Hepatocyte (in vitro differentiated cells): ENCODE results near the gene GIPC1.

Experiments used
- EZH2 ChIP-seq: fragments of 200-600 bp; sonication (generic); IDR thresholded peaks from 2 replicates; pipeline ENCODE4 v1.6.1; 2016; ENCODE audit warnings: antibody characterized with exemption, mild to moderate bottlenecking, borderline replicate concordance
- TF ChIP-seq, protein P1 (sequence below): fragments of 200-600 bp; sonication (generic); IDR thresholded peaks from 2 replicates; pipeline ENCODE4 v1.5.1; 2016; ENCODE audit warnings: antibody characterized with exemption, mild to moderate bottlenecking; ENCODE audit not compliant: poor library complexity

DNA sequence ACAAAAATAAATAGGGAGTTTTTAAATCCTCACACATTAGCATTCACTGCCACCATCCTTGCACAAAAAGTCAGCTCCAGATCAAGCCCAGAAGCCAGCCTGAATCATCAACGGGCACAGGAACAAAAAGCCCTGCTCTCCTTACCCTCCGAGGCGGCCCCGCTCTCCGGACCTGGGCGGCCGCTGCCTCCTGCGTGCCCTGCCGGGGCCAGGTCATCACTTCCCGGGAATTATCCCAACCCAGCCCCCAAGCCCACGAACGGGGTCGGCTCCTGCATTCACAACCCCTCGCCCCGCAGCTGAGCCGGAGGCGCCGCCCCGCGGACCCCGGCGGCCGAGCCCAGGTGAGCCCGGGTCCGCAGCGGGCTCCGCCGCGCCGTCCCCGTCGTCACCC is 21.5 kb upstream of the GIPC1 start:
- TF ChIP-seq, protein P1, sequence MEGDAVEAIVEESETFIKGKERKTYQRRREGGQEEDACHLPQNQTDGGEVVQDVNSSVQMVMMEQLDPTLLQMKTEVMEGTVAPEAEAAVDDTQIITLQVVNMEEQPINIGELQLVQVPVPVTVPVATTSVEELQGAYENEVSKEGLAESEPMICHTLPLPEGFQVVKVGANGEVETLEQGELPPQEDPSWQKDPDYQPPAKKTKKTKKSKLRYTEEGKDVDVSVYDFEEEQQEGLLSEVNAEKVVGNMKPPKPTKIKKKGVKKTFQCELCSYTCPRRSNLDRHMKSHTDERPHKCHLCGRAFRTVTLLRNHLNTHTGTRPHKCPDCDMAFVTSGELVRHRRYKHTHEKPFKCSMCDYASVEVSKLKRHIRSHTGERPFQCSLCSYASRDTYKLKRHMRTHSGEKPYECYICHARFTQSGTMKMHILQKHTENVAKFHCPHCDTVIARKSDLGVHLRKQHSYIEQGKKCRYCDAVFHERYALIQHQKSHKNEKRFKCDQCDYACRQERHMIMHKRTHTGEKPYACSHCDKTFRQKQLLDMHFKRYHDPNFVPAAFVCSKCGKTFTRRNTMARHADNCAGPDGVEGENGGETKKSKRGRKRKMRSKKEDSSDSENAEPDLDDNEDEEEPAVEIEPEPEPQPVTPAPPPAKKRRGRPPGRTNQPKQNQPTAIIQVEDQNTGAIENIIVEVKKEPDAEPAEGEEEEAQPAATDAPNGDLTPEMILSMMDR = no peak
- TF ChIP-seq EZH2 = no peak
